GM23248 (cell line): Measurements from ENCODE around the gene CADM1.

Experiments
- EZH2 ChIP-seq: fragments of 200-600 bp; sonication (generic); IDR thresholded peaks from 2 replicates; pipeline ENCODE4 v1.6.1; 2018; ENCODE audit warnings: antibody characterized with exemption, mild to moderate bottlenecking; ENCODE audit not compliant: insufficient read depth, poor library complexity, severe bottlenecking
- EZH2phosphoT487 ChIP-seq: fragments of 200-600 bp; sonication (generic); IDR thresholded peaks from 2 replicates; pipeline ENCODE4 v1.6.1; 2018; ENCODE audit warnings: antibody characterized with exemption, moderate library complexity, mild to moderate bottlenecking, low read depth; ENCODE audit not compliant: insufficient read depth

- TF ChIP-seq EZH2 (no peak), EZH2phosphoT487 (no peak)
Measured at GRCh38 chr11:115244296-115244695, 259.9 kb downstream of the CADM1 start.
